WTC11 (cell line): ENCODE data around the gene TMEM86B. TPM values are rescaled to one million over a fixed set of nuclear protein-coding genes. Genes with fewer than 3 reads are reported as not detected.

Source experiments
- ATAC-seq: fragments of 200-7000 bp; cut with Tn5 transposase; 2 replicates; pipeline ENCODE4 v1.10.0; 2021; ENCODE audit warnings: mild to moderate bottlenecking, moderate library complexity
- CTCF ChIA-PET: fragments of 300-600 bp; sonication (Branson Sonifier 250); formaldehyde crosslinking; loops from one replicate; lab custom pipeline; 2021; ENCODE audit warnings: antibody characterized with exemption; lab: Charles Lee
- POLR2A ChIA-PET: fragments of 350-600 bp; sonication (Branson Sonifier 250); formaldehyde crosslinking; loops from one replicate; lab custom pipeline; 2021; ENCODE audit warnings: antibody characterized with exemption; lab: Charles Lee
- DNase-seq: peaks from one replicate; pipeline ENCODE4 v3.0.0; 2021; ENCODE audit warnings: low spot score
- H3K27ac Mint-ChIP-seq: 2 replicates; pipeline ENCODE4 v1.8.0; 2021; ENCODE audit warnings: mixed read lengths
- H3K27me3 Mint-ChIP-seq: 2 replicates; pipeline ENCODE4 v1.8.0; 2021; ENCODE audit warnings: low read depth, mild to moderate bottlenecking, moderate library complexity, mixed read lengths
- H3K36me3 Mint-ChIP-seq: 2 replicates; pipeline ENCODE4 v1.8.0; 2021; ENCODE audit warnings: mixed read lengths
- H3K4me1 Mint-ChIP-seq: 2 replicates; pipeline ENCODE4 v1.8.0; 2022; ENCODE audit warnings: mixed read lengths
- H3K4me3 Mint-ChIP-seq: 2 replicates; pipeline ENCODE4 v1.8.0; 2021; ENCODE audit warnings: mild to moderate bottlenecking, moderate library complexity, mixed read lengths
- H3K9me3 Mint-ChIP-seq: 2 replicates; pipeline ENCODE4 v1.8.0; 2021; ENCODE audit warnings: mixed read lengths
- AR ChIP-seq: fragments of 250-450 bp; sonication (Bioruptor Pico); IDR thresholded peaks from 2 replicates; pipeline ENCODE4 v1.9.0; 2021; ENCODE audit warnings: mild to moderate bottlenecking
- CREM ChIP-seq: sonication (generic); formaldehyde crosslinking; IDR thresholded peaks from 2 replicates; pipeline ENCODE4 v1.8.1; 2022; ENCODE audit warnings: mild to moderate bottlenecking, missing genetic modification reagents, moderate library complexity
- ELF4 ChIP-seq: sonication (generic); formaldehyde crosslinking; IDR thresholded peaks from 2 replicates; pipeline ENCODE4 v1.8.1; 2022; ENCODE audit warnings: low read depth, mild to moderate bottlenecking, moderate library complexity, missing genetic modification reagents
- ETV6 ChIP-seq: sonication (generic); formaldehyde crosslinking; IDR thresholded peaks from 2 replicates; pipeline ENCODE4 v1.8.1; 2022; ENCODE audit warnings: mild to moderate bottlenecking, missing genetic modification reagents
- FOXK1 ChIP-seq: sonication (generic); formaldehyde crosslinking; IDR thresholded peaks from 2 replicates; pipeline ENCODE4 v1.8.0; 2022; ENCODE audit warnings: mild to moderate bottlenecking, moderate library complexity, missing genetic modification reagents
- GTF2I ChIP-seq: fragments of 250-450 bp; sonication (Bioruptor Pico); conservative IDR thresholded peaks from 2 replicates; pipeline ENCODE4 v1.4.0; 2021; ENCODE audit warnings: mild to moderate bottlenecking
- JUN ChIP-seq: sonication (generic); formaldehyde crosslinking; IDR thresholded peaks from 2 replicates; pipeline ENCODE4 v1.8.0; 2023; ENCODE audit warnings: mild to moderate bottlenecking, missing genetic modification reagents
- SMAD4 ChIP-seq: sonication (generic); formaldehyde crosslinking; IDR thresholded peaks from 2 replicates; pipeline ENCODE4 v1.8.0; 2022; ENCODE audit warnings: mild to moderate bottlenecking, missing genetic modification reagents
- TCF7 ChIP-seq: sonication (generic); formaldehyde crosslinking; IDR thresholded peaks from 2 replicates; pipeline ENCODE4 v1.8.0; 2022; ENCODE audit warnings: mild to moderate bottlenecking, low read depth, missing genetic modification reagents, moderate library complexity
- USF1 ChIP-seq: sonication (generic); formaldehyde crosslinking; IDR thresholded peaks from 2 replicates; pipeline ENCODE4 v1.8.0; 2022; ENCODE audit warnings: mild to moderate bottlenecking, missing genetic modification reagents
- ZNF121 ChIP-seq: sonication (generic); formaldehyde crosslinking; IDR thresholded peaks from 2 replicates; pipeline ENCODE4 v1.8.0; 2023; ENCODE audit warnings: missing genetic modification reagents
- ZNF138 ChIP-seq: sonication (generic); formaldehyde crosslinking; conservative IDR thresholded peaks from 2 replicates; pipeline ENCODE4 v1.8.1; 2022; ENCODE audit warnings: mild to moderate bottlenecking, moderate library complexity, missing genetic modification reagents
- ZNF416 ChIP-seq: fragments of 250-450 bp; sonication (Bioruptor Pico); IDR thresholded peaks from 2 replicates; pipeline ENCODE4 v1.9.0; 2021; ENCODE audit warnings: mild to moderate bottlenecking, inconsistent platforms
- ZNF423 ChIP-seq: fragments of 250-450 bp; sonication (Bioruptor Pico); IDR thresholded peaks from 2 replicates; pipeline ENCODE4 v2.1.2; 2022; ENCODE audit warnings: mild to moderate bottlenecking, moderate library complexity
- total RNA-seq: library from RNA; stranded (reverse); gene quantifications from 3 replicates; pipeline ENCODE4 v1.2.3, GENCODE V29; 2021
- TF ChIP-seq, protein P1 (sequence below): sonication (generic); formaldehyde crosslinking; IDR thresholded peaks from 2 replicates; pipeline ENCODE4 v1.8.0; 2023; ENCODE audit warnings: mild to moderate bottlenecking, missing genetic modification reagents
- TF ChIP-seq, protein P2 (sequence below): sonication (generic); formaldehyde crosslinking; IDR thresholded peaks from 2 replicates; pipeline ENCODE4 v1.8.0; 2022; ENCODE audit warnings: mild to moderate bottlenecking, missing genetic modification reagents
- TF ChIP-seq, protein P3 (sequence below): sonication (generic); formaldehyde crosslinking; IDR thresholded peaks from 2 replicates; pipeline ENCODE4 v1.8.1; 2022; ENCODE audit warnings: low read depth, mild to moderate bottlenecking, moderate library complexity, missing genetic modification reagents, borderline replicate concordance
- TF ChIP-seq, protein P4 (sequence below): fragments of 250-450 bp; sonication (Bioruptor Pico); IDR thresholded peaks from 2 replicates; pipeline ENCODE4 v1.9.0; 2021; ENCODE audit warnings: mild to moderate bottlenecking, borderline replicate concordance
- TF ChIP-seq, protein P5 (sequence below): sonication (generic); formaldehyde crosslinking; IDR thresholded peaks from 2 replicates; pipeline ENCODE4 v1.8.1; 2023; ENCODE audit warnings: mild to moderate bottlenecking, moderate library complexity, missing genetic modification reagents
- TF ChIP-seq, protein P6 (sequence below): sonication (generic); formaldehyde crosslinking; conservative IDR thresholded peaks from 2 replicates; pipeline ENCODE4 v1.8.1; 2022; ENCODE audit warnings: mild to moderate bottlenecking, missing genetic modification reagents

Gene TMEM86B
- total RNA-seq, 1 experiment from 2014 or later, result 4.2 TPM

DNA sequence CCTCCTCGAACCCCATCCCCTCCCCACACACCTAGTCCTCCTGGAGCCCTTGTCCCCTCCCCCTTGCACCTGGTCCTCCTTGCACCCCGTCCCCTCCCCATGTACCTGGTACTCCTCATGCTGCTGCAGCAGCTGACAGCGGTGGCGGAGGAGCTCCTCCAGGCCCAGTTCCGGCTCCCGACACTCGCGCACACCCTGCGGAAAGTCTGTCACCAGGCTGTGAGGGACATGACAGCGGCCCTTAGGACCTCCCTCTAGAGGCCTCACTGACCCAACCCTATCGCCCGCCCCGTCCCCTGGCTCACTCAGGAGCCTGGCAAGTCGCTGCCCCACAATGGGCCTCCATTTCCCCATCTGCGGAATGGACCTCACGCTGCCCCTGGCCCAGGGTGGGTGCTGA, 36.6 kb upstream of the TMEM86B start:
- no peak for TF ChIP-seq ZNF423 (CRISPR knock-in tag)
- TF ChIP-seq TCF7, result no peak
- TF ChIP-seq ZNF416 (CRISPR knock-in tag), result no peak
- TF ChIP-seq, protein P1, sequence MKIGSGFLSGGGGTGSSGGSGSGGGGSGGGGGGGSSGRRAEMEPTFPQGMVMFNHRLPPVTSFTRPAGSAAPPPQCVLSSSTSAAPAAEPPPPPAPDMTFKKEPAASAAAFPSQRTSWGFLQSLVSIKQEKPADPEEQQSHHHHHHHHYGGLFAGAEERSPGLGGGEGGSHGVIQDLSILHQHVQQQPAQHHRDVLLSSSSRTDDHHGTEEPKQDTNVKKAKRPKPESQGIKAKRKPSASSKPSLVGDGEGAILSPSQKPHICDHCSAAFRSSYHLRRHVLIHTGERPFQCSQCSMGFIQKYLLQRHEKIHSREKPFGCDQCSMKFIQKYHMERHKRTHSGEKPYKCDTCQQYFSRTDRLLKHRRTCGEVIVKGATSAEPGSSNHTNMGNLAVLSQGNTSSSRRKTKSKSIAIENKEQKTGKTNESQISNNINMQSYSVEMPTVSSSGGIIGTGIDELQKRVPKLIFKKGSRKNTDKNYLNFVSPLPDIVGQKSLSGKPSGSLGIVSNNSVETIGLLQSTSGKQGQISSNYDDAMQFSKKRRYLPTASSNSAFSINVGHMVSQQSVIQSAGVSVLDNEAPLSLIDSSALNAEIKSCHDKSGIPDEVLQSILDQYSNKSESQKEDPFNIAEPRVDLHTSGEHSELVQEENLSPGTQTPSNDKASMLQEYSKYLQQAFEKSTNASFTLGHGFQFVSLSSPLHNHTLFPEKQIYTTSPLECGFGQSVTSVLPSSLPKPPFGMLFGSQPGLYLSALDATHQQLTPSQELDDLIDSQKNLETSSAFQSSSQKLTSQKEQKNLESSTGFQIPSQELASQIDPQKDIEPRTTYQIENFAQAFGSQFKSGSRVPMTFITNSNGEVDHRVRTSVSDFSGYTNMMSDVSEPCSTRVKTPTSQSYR (CRISPR knock-in tag), result no peak
- TF ChIP-seq AR (CRISPR knock-in tag), result no peak
- TF ChIP-seq ZNF138 (CRISPR knock-in tag), result no peak
- no peak for TF ChIP-seq JUN (CRISPR knock-in tag)
- no peak for TF ChIP-seq GTF2I (CRISPR knock-in tag)
- TF ChIP-seq, protein P2, sequence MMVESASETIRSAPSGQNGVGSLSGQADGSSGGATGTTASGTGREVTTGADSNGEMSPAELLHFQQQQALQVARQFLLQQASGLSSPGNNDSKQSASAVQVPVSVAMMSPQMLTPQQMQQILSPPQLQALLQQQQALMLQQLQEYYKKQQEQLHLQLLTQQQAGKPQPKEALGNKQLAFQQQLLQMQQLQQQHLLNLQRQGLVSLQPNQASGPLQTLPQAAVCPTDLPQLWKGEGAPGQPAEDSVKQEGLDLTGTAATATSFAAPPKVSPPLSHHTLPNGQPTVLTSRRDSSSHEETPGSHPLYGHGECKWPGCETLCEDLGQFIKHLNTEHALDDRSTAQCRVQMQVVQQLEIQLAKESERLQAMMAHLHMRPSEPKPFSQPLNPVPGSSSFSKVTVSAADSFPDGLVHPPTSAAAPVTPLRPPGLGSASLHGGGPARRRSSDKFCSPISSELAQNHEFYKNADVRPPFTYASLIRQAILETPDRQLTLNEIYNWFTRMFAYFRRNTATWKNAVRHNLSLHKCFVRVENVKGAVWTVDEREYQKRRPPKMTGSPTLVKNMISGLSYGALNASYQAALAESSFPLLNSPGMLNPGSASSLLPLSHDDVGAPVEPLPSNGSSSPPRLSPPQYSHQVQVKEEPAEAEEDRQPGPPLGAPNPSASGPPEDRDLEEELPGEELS (CRISPR knock-in tag), result no peak
- Mint-ChIP-seq H3K27ac (no peak overlapping the region), H3K36me3 (peaks cover 13% of the 10 kb centered on the region), H3K4me1 (peaks cover 7% of the 10 kb centered on the region; the same call in 1 of the 2 replicates), H3K9me3 (peaks cover 16% of the 10 kb centered on the region), H3K4me3 (no peak overlapping the region), H3K27me3 (no peaks in the 10 kb centered on the region)
- ATAC-seq, result no peak
- POLR2A ChIA-PET, result interaction anchor here (0.6 kb wide), 1 partner anchor 56 kb away, joined by 3 read pairs; no protein-coding TSS in a partner anchor
- no peak for DNase-seq
- CTCF ChIA-PET, result no interaction called here

DNA sequence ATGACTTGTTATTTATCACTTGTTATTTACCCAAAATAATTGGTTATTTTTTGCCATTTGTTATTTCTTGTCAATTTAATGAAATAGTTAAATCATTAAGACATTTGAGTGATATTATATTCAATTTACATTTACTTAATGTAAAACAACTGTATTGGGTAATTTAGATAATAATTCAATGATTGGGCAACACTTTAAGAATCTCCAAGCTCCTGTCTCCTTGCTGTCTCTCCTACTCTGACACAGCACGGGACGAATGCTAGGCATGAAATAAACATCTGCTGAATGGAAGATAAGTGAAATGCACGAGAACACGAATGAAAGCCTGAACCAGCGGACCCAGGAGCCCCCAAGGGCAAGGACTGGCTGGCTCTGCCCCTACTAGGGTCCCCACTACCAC, 36.0 kb upstream of the TMEM86B start:
- CTCF ChIA-PET, result no interaction called here
- no peak for ATAC-seq
- TF ChIP-seq, protein P3, sequence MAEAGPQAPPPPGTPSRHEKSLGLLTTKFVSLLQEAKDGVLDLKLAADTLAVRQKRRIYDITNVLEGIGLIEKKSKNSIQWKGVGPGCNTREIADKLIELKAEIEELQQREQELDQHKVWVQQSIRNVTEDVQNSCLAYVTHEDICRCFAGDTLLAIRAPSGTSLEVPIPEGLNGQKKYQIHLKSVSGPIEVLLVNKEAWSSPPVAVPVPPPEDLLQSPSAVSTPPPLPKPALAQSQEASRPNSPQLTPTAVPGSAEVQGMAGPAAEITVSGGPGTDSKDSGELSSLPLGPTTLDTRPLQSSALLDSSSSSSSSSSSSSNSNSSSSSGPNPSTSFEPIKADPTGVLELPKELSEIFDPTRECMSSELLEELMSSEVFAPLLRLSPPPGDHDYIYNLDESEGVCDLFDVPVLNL (CRISPR knock-in tag), result no peak
- TF ChIP-seq FOXK1 (CRISPR knock-in tag), result no peak
- TF ChIP-seq CREM (CRISPR knock-in tag), result no peak
- TF ChIP-seq ELF4 (CRISPR knock-in tag), result no peak
- TF ChIP-seq, protein P4, sequence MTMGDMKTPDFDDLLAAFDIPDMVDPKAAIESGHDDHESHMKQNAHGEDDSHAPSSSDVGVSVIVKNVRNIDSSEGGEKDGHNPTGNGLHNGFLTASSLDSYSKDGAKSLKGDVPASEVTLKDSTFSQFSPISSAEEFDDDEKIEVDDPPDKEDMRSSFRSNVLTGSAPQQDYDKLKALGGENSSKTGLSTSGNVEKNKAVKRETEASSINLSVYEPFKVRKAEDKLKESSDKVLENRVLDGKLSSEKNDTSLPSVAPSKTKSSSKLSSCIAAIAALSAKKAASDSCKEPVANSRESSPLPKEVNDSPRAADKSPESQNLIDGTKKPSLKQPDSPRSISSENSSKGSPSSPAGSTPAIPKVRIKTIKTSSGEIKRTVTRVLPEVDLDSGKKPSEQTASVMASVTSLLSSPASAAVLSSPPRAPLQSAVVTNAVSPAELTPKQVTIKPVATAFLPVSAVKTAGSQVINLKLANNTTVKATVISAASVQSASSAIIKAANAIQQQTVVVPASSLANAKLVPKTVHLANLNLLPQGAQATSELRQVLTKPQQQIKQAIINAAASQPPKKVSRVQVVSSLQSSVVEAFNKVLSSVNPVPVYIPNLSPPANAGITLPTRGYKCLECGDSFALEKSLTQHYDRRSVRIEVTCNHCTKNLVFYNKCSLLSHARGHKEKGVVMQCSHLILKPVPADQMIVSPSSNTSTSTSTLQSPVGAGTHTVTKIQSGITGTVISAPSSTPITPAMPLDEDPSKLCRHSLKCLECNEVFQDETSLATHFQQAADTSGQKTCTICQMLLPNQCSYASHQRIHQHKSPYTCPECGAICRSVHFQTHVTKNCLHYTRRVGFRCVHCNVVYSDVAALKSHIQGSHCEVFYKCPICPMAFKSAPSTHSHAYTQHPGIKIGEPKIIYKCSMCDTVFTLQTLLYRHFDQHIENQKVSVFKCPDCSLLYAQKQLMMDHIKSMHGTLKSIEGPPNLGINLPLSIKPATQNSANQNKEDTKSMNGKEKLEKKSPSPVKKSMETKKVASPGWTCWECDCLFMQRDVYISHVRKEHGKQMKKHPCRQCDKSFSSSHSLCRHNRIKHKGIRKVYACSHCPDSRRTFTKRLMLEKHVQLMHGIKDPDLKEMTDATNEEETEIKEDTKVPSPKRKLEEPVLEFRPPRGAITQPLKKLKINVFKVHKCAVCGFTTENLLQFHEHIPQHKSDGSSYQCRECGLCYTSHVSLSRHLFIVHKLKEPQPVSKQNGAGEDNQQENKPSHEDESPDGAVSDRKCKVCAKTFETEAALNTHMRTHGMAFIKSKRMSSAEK (CRISPR knock-in tag), result no peak
- no peak for TF ChIP-seq ETV6 (CRISPR knock-in tag)
- TF ChIP-seq USF1 (CRISPR knock-in tag), result no peak
- no peak for TF ChIP-seq ZNF423 (CRISPR knock-in tag)
- TF ChIP-seq, protein P5, sequence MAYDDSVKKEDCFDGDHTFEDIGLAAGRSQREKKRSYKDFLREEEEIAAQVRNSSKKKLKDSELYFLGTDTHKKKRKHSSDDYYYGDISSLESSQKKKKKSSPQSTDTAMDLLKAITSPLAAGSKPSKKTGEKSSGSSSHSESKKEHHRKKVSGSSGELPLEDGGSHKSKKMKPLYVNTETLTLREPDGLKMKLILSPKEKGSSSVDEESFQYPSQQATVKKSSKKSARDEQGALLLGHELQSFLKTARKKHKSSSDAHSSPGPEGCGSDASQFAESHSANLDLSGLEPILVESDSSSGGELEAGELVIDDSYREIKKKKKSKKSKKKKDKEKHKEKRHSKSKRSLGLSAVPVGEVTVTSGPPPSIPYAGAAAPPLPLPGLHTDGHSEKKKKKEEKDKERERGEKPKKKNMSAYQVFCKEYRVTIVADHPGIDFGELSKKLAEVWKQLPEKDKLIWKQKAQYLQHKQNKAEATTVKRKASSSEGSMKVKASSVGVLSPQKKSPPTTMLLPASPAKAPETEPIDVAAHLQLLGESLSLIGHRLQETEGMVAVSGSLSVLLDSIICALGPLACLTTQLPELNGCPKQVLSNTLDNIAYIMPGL (CRISPR knock-in tag), result no peak
- TF ChIP-seq SMAD4, result no peak
- TF ChIP-seq, protein P6, sequence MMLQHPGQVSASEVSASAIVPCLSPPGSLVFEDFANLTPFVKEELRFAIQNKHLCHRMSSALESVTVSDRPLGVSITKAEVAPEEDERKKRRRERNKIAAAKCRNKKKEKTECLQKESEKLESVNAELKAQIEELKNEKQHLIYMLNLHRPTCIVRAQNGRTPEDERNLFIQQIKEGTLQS (CRISPR knock-in tag), result no peak
- no peak for TF ChIP-seq ZNF121 (CRISPR knock-in tag)

More for the DNA sequence above, 36.0 kb upstream of the TMEM86B start:
- Mint-ChIP-seq H3K4me3 (no peak overlapping the region), H3K27ac (no peak overlapping the region), H3K27me3 (no peaks in the 10 kb centered on the region), H3K9me3 (peaks cover 16% of the 10 kb centered on the region), H3K36me3 (peaks cover 13% of the 10 kb centered on the region), H3K4me1 (peaks cover 9% of the 10 kb centered on the region)
- POLR2A ChIA-PET, result no interaction called here
- no peak for DNase-seq
